Measurements from ENCODE around the gene OPTN.

- TF ChIP-seq CTCF (IDR thresholded peaks at IDR 0.05) (no peak), POLR2A (IDR thresholded peaks at IDR 0.05) (peak in 1 of 3 donors; percentile 13)
These were observed 2.2 kb downstream of the OPTN start for GRCh38 chr10:13102002-13102794.
